HAP-1 (cell line): Measurements from ENCODE around the gene SIT1.

Source experiments
- DNase-seq, 2 experiments: peaks; one replicate each; pipeline ENCODE4 v3.0.0-alpha.2; 2016 to 2020; ENCODE audit warnings: low spot score in 2 of 2
- H3K27me3 ChIP-seq: fragments of 250-450 bp; sonication (Bioruptor Pico); 2 replicates; pipeline ENCODE4 v1.5.1; 2020; ENCODE audit warnings: low read depth, mild to moderate bottlenecking, moderate library complexity
- H3K36me3 ChIP-seq: fragments of 250-450 bp; sonication (Bioruptor Pico); replicated peaks from 2 replicates; pipeline ENCODE4 v1.5.1; 2020; ENCODE audit warnings: mild to moderate bottlenecking
- H3K4me1 ChIP-seq: fragments of 250-450 bp; sonication (Bioruptor Pico); 2 replicates; pipeline ENCODE4 v1.5.1; 2020; ENCODE audit warnings: mild to moderate bottlenecking
- H3K4me3 ChIP-seq: fragments of 250-450 bp; sonication (Bioruptor Pico); 2 replicates; pipeline ENCODE4 v1.5.1; 2020; ENCODE audit warnings: mild to moderate bottlenecking, moderate library complexity
- H3K9me3 ChIP-seq: fragments of 250-450 bp; sonication (Bioruptor Pico); 2 replicates; pipeline ENCODE4 v1.5.1; 2020; ENCODE audit warnings: mild to moderate bottlenecking, moderate library complexity
- in situ Hi-C: fragments of 300-500 bp; cut with MboI; formaldehyde crosslinking; loops from 3 replicates; pipeline ENCODE4 v1.14.3; 2020; ENCODE audit warnings: low sequenced_read_pairs, inconsistent platforms, mixed read lengths

SIT1 gene

DNA sequence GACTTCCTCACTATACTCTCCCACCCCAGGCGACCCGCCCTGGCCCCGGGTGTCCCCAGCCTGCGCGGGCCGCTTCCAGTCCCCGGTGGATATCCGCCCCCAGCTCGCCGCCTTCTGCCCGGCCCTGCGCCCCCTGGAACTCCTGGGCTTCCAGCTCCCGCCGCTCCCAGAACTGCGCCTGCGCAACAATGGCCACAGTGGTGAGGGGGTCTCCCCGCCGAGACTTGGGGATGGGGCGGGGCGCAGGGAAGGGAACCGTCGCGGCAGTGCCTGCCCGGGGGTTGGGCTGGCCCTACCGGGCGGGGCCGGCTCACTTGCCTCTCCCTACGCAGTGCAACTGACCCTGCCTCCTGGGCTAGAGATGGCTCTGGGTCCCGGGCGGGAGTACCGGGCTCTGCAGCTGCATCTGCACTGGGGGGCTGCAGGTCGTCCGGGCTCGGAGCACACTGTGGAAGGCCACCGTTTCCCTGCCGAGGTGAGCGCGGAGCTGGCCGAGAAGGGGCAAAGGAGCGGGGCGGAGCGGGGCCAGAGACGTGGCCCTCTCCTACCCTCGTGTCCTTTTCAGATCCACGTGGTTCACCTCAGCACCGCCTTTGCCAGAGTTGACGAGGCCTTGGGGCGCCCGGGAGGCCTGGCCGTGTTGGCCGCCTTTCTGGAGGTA lies 25.1 kb upstream of the SIT1 start:
- H3K27me3 ChIP-seq, result no peaks in the 10 kb centered on the region
- DNase-seq, result no peak
- no peaks in the 10 kb centered on the region for H3K9me3 ChIP-seq
- in situ Hi-C loops, result no loop called here
- no peak overlapping the region for H3K4me3 ChIP-seq
- H3K36me3 ChIP-seq, result no peaks in the 10 kb centered on the region
- H3K4me1 ChIP-seq, result no peaks in the 10 kb centered on the region

DNA sequence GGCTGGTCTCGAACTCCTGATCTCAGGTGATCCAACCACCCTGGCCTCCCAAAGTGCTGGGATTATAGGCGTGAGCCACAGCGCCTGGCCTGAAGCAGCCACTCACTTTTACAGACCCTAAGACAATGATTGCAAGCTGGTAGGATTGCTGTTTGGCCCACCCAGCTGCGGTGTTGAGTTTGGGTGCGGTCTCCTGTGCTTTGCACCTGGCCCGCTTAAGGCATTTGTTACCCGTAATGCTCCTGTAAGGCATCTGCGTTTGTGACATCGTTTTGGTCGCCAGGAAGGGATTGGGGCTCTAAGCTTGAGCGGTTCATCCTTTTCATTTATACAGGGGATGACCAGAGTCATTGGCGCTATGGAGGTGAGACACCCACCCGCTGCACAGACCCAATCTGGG lies 24.5 kb upstream of the SIT1 start:
- Histone ChIP-seq H3K4me3 (no peak overlapping the region), H3K36me3 (no peaks in the 10 kb centered on the region), H3K27me3 (no peaks in the 10 kb centered on the region), H3K9me3 (no peaks in the 10 kb centered on the region), H3K4me1 (no peaks in the 10 kb centered on the region)
- no peak for DNase-seq
- in situ Hi-C loops, result no loop called here

DNA sequence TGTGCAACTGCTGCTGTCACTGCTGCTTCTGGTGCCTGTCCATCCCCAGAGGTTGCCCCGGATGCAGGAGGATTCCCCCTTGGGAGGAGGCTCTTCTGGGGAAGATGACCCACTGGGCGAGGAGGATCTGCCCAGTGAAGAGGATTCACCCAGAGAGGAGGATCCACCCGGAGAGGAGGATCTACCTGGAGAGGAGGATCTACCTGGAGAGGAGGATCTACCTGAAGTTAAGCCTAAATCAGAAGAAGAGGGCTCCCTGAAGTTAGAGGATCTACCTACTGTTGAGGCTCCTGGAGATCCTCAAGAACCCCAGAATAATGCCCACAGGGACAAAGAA lies 23.3 kb upstream of the SIT1 start:
- in situ Hi-C loops, result no loop called here
- Histone ChIP-seq H3K36me3 (no peaks in the 10 kb centered on the region), H3K4me3 (no peak overlapping the region), H3K4me1 (no peaks in the 10 kb centered on the region), H3K9me3 (no peaks in the 10 kb centered on the region), H3K27me3 (no peaks in the 10 kb centered on the region)
- no peak for DNase-seq

DNA sequence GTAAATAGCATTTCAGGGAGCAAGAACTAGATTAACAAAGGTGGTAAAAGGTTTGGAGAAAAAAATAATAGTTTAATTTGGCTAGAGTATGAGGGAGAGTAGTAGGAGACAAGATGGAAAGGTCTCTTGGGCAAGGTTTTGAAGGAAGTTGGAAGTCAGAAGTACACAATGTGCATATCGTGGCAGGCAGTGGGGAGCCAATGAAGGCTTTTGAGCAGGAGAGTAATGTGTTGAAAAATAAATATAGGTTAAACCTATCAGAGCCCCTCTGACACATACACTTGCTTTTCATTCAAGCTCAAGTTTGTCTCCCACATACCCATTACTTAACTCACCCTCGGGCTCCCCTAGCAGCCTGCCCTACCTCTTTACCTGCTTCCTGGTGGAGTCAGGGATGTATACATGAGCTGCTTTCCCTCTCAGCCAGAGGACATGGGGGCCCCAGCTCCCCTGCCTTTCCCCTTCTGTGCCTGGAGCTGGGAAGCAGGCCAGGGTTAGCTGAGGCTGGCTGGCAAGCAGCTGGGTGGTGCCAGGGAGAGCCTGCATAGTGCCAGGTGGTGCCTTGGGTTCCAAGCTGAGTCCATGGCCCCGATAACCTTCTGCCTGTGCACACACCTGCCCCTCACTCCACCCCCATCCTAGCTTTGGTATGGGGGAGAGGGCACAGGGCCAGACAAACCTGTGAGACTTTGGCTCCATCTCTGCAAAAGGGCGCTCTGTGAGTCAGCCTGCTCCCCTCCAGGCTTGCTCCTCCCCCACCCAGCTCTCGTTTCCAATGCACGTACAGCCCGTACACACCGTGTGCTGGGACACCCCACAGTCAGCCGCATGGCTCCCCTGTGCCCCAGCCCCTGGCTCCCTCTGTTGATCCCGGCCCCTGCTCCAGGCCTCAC lies 22.6 kb upstream of the SIT1 start, which contains the start of gene CA9:
Gene CA9, plus strand, starts transcription at position 797 of the 893 bp plus-strand sequence. Its CDS starts 32 bp downstream, at position 829.
- in situ Hi-C loops, result no loop called here

DNA sequence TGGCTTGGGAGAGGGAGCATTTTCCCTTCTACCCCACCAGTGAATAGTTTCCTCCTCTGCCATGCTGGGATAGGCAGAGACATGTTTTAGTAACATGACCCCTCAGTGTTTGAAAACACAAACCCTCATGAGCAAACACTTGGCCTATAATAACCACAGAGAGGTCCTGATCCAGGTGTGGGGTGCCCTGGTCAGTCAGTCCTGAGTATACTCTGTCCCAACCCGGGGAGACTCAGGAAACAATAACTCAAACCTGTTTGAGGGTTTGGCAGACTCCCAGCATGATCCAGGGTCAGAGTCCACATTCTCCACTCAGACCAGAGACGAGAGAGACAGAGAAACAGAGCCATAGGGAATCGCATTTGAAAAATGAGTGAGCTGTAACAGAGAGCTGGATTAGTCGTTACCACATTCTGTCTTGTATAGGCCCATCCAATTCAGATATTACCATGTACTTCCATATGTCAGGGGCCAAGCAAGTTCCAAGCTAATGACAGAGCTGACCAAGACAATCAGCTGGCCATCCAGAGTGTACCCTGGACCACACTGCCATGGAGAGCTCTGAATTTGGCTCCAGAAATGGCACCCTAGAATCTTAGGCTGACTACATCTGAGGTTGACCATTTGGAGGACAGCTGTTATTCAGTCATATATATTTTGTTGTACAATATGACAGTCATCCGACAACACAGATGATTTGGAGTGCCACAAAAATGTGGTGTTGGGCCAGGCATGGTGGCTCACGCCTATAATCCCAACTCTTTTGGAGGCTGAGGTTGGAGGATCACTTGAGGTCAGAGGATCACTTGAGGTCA lies 18.8 kb upstream of the SIT1 start:
- in situ Hi-C loops, result no loop called here
- H3K4me1 ChIP-seq, result peaks cover 4% of the 10 kb centered on the region
- no peak for DNase-seq
- no peaks in the 10 kb centered on the region for H3K36me3 ChIP-seq
- no peak overlapping the region for H3K4me3 ChIP-seq
- H3K9me3 ChIP-seq, result no peaks in the 10 kb centered on the region
- H3K27me3 ChIP-seq, result no peaks in the 10 kb centered on the region

More for the DNA sequence above, 22.6 kb upstream of the SIT1 start, which contains the start of gene CA9:
- no peaks in the 10 kb centered on the region for H3K9me3 ChIP-seq
- no peaks in the 10 kb centered on the region for H3K4me1 ChIP-seq
- H3K4me3 ChIP-seq, result no peak within 1 kb of the TSS
- no peaks in the 10 kb centered on the region for H3K27me3 ChIP-seq
- H3K36me3 ChIP-seq, result no peaks in the 10 kb centered on the region
- DNase-seq, result no peak

DNA sequence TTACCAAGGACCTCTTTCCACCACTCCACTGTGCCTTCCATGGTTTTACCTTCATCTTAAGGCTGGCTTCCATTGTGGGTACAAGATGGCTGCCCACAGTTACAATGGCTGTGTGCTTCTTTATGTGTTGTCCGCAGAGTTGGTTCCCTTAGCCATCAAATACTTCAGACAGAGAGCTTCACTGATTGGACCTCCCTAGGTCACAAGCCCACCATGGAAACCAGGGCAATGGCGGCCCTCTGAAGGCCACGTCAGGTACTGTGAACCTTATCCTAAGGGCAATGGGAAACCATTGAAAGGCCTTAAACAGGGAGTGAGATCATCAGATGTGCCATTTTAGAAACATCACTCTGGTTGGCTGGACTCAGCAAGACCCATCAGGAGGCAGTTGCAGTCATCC lies 17.2 kb upstream of the SIT1 start:
- in situ Hi-C loops, result no loop called here
- no peak for DNase-seq
- H3K4me1 ChIP-seq, result peaks cover 15% of the 10 kb centered on the region

DNA sequence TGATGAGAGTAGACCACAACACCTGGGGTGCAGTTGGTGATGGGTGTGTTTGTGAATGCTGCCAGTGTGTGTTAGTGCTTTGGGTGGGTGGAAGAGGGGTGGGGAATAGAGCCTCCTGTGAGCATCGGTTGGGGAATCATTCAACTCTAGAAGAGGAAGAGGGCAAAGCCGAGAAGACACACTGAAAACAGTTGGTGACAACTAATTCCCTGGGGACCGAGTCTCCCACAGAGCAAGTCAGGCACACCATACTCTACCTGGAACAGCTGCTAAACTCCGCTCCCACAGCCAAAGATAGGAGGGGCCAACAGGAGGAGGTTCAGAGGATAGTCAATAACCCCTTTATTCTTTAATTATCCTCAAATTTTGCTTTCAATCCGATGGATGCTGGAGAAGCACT lies 15.8 kb upstream of the SIT1 start:
- in situ Hi-C loops, result no loop called here

More for the DNA sequence above, 17.2 kb upstream of the SIT1 start:
- H3K9me3 ChIP-seq, result no peaks in the 10 kb centered on the region
- no peaks in the 10 kb centered on the region for H3K27me3 ChIP-seq
- H3K36me3 ChIP-seq, result peaks cover 10% of the 10 kb centered on the region
- no peak overlapping the region for H3K4me3 ChIP-seq

DNA sequence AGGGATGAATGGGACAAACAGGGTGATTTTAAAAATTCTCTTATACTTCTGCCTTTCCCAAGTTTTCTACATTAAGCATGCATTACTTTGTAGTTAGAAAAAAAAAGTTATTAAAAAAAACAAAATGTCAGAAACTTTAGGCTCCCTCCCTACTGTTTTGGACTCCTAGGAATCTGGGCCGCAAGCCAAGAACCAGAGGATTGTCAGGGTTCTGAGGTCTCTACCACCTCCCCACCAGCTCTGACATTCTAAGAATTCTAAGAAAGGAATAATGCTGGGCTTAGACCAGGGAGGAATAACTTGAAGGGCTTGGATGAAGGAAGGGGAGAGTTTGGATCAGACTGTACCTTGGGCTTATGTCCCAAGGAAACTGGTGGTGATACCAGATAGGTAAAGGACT lies 15.3 kb upstream of the SIT1 start:
- Histone ChIP-seq H3K27me3 (no peaks in the 10 kb centered on the region), H3K36me3 (peaks cover 29% of the 10 kb centered on the region), H3K4me1 (peaks cover 15% of the 10 kb centered on the region), H3K4me3 (no peak overlapping the region), H3K9me3 (no peaks in the 10 kb centered on the region)
- no peak for DNase-seq
- in situ Hi-C loops, result no loop called here

More for the DNA sequence above, 15.8 kb upstream of the SIT1 start:
- no peaks in the 10 kb centered on the region for H3K27me3 ChIP-seq
- peaks cover 24% of the 10 kb centered on the region for H3K36me3 ChIP-seq
- no peaks in the 10 kb centered on the region for H3K9me3 ChIP-seq
- DNase-seq, result no peak
- H3K4me3 ChIP-seq, result no peak overlapping the region
- peaks cover 15% of the 10 kb centered on the region for H3K4me1 ChIP-seq

DNA sequence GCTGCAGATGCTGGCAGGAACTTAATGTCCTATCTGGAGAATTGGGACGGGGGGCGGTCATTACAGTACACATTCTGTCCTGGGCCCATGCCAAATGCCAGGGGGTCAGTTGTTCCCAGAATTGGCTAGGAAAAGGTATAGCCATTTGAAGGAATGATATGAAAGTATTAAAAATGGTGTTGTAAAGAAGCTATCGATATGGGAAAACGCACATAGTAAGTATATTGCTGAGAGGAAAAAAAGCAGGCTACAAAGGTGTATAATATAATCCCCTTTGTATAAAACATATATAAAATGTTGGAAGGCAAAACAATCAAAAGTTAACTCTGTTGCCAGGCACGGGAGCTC lies 14.7 kb upstream of the SIT1 start:
- no peaks in the 10 kb centered on the region for H3K27me3 ChIP-seq
- peaks cover 15% of the 10 kb centered on the region for H3K4me1 ChIP-seq
- peak overlapping the region; percentile 74 for H3K4me3 ChIP-seq
- peaks cover 35% of the 10 kb centered on the region for H3K36me3 ChIP-seq
- in situ Hi-C loops, result no loop called here
- DNase-seq, result no peak
- no peaks in the 10 kb centered on the region for H3K9me3 ChIP-seq

DNA sequence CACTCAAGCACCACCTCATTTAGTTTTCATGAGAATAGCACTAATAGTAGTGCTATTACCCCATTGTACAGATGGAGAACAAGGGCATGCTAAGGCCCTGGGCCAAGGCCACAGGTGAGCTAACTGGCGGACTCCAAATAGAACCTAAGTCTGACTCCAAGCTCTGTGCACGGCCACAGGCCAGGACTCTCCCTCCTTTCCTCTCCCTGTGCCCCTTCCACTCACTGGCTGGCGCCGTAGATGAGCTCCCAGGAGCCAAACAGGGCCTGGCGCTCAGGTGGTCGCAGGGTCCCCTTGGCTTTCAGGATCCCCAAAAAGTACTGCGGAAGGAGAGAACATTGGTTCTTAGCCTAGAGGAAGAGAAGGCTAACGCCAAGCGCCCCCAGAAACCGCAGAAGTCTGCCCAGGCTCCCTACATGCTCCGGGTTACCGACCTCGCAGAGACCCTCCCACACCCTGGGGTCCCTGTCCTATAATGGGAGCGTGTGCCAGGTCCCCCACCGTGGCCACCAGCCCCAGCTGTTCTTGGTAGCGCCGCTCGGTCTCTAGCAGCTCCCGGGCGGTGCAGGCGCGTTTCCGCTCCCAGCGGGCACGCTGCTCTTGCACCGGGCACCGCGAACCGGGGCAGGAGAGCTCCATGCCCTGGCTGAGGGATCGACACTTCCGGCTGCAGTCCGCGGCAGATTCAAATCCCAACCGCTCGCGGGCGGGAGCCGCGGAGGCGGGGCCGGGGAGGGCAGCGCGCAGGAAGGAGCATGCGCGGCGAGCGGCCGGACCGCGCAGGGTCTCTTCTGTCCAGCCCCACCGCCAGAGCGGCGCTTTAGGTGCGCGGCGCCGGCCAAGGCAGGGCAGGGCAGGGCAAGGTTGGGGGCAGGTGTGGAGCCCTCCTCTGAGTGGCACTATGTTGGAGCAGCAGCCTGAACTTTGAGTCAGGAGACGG lies 14.1 kb upstream of the SIT1 start, which contains the start of gene ARHGEF39:
Gene ARHGEF39, minus strand, starts transcription at position 665 of the 940 bp plus-strand sequence. Its CDS starts 26 bp downstream, at position 639.
- peak; percentile 83 to 89 for DNase-seq
- Histone ChIP-seq H3K4me1 (peaks cover 15% of the 10 kb centered on the region), H3K27me3 (no peaks in the 10 kb centered on the region), H3K36me3 (peaks cover 39% of the 10 kb centered on the region), H3K4me3 (peak within 1 kb of the TSS; percentile 74), H3K9me3 (no peaks in the 10 kb centered on the region)
- in situ Hi-C loops, result no loop called here

DNA sequence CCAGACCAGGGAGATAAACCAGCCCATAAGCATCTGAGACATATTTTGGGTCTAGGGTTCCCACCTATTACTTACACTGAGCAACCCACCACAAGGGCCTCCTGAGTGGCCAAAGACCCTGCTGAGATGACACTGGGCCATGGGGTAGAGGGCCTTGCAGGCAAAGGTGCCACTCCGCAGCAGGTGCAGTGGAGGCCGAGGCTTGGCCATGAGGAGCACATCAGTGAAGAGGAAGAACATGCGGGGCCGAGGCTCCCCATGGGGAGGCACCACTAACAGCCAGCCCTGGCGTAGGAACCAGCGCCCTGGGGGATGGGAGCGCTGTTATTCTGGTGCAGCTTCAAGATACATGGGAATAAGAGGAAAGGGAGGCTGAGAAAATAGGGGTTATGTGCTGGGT lies 11.7 kb upstream of the SIT1 start:
- H3K9me3 ChIP-seq, result no peaks in the 10 kb centered on the region
- in situ Hi-C loops, result no loop called here
- H3K36me3 ChIP-seq, result peaks cover 40% of the 10 kb centered on the region
- no peaks in the 10 kb centered on the region for H3K27me3 ChIP-seq
- no peak overlapping the region for H3K4me3 ChIP-seq
- no peak for DNase-seq
- H3K4me1 ChIP-seq, result peaks cover 18% of the 10 kb centered on the region

DNA sequence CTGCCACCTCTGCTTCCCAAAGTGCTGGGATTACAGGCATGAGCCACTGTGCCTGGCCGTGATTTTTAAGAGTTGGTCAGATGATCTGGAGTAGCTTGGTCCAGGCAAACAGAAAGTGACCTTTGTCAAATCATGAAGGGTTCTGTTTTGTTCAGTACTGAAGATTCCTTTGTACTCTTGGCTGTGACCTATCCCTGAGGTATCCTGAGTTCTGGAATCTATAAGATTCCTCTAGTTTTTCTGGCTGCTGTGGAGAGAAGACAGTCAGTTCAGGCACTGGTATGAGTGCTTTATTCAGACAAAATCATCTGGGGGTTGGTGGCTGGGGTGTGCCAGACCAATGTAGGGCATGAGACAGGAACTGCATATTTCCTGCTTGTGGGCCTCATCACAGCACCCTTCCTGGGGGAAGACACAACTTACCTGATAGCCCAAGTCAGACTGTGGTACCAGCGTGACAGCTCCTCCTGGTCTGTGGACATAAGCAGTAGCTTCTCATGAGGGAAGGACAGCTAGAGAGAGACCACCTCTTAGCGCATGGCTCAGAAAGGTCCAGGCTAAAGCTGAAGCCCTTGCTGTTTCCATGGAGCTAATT lies 11.1 kb upstream of the SIT1 start:
- H3K36me3 ChIP-seq, result peaks cover 40% of the 10 kb centered on the region
- no peak overlapping the region for H3K4me3 ChIP-seq
- no peak for DNase-seq
- in situ Hi-C loops, result no loop called here
- no peaks in the 10 kb centered on the region for H3K27me3 ChIP-seq
- H3K4me1 ChIP-seq, result peaks cover 24% of the 10 kb centered on the region
- no peaks in the 10 kb centered on the region for H3K9me3 ChIP-seq
